Neural progenitor cell (in vitro differentiated cells): ENCODE measurements around the gene ABL2. TPM values are rescaled to one million over a fixed set of nuclear protein-coding genes. Genes with fewer than 3 reads are reported as not detected.

Experiments
- DNase-seq: peaks from one replicate; pipeline ENCODE4 v3.0.0-alpha.2; 2016; ENCODE audit warnings: low spot score
- H2AFZ ChIP-seq: fragments of 200-600 bp; sonication (generic); replicated peaks from 2 replicates; pipeline ENCODE4 v1.6.1; 2016; ENCODE audit warnings: antibody characterized with exemption
- H3F3A ChIP-seq: fragments of 200-600 bp; sonication (generic); 2 replicates; pipeline ENCODE4 v1.6.1; 2016; ENCODE audit warnings: antibody characterized with exemption, low read depth
- H3K27ac ChIP-seq: fragments of 200-600 bp; sonication (generic); 2 replicates; pipeline ENCODE4 v1.5.1; 2016; ENCODE audit warnings: mild to moderate bottlenecking
- H3K27me3 ChIP-seq: fragments of 200-600 bp; sonication (generic); 2 replicates; pipeline ENCODE4 v1.6.1; 2016; ENCODE audit warnings: mild to moderate bottlenecking, moderate library complexity
- H3K36me3 ChIP-seq: fragments of 200-600 bp; sonication (generic); 2 replicates; pipeline ENCODE4 v1.5.1; 2016
- H3K4me1 ChIP-seq: fragments of 200-600 bp; sonication (generic); 2 replicates; pipeline ENCODE4 v1.6.1; 2016; ENCODE audit warnings: mixed run types
- H3K4me2 ChIP-seq: fragments of 200-600 bp; sonication (generic); 2 replicates; pipeline ENCODE4 v1.6.1; 2016
- H3K4me3 ChIP-seq: fragments of 200-600 bp; sonication (generic); 2 replicates; pipeline ENCODE4 v1.5.1; 2016
- H3K79me2 ChIP-seq: fragments of 200-600 bp; sonication (generic); 2 replicates; pipeline ENCODE4 v1.6.1; 2016; ENCODE audit warnings: low read depth
- H3K9ac ChIP-seq: fragments of 200-600 bp; sonication (generic); 2 replicates; pipeline ENCODE4 v1.6.1; 2016
- H3K9me3 ChIP-seq: fragments of 200-600 bp; sonication (generic); 2 replicates; pipeline ENCODE4 v1.5.1; 2016; ENCODE audit warnings: low read depth
- H4K20me1 ChIP-seq: fragments of 200-600 bp; sonication (generic); 2 replicates; pipeline ENCODE4 v1.6.1; 2016; ENCODE audit warnings: low read depth
- H3K27ac Mint-ChIP-seq: 3 replicates; pipeline ENCODE4 v1.8.0; 2021; ENCODE audit warnings: mixed read lengths
- H3K27me3 Mint-ChIP-seq: 2 replicates; pipeline ENCODE4 v1.8.0; 2022; ENCODE audit warnings: low read depth, mild to moderate bottlenecking, inconsistent platforms, moderate library complexity, mixed read lengths; ENCODE audit not compliant: insufficient read depth
- H3K36me3 Mint-ChIP-seq: 3 replicates; pipeline ENCODE4 v1.8.0; 2021; ENCODE audit warnings: mixed read lengths
- H3K4me1 Mint-ChIP-seq: 3 replicates; pipeline ENCODE4 v1.8.0; 2021; ENCODE audit warnings: mixed read lengths
- H3K4me3 Mint-ChIP-seq: 3 replicates; pipeline ENCODE4 v1.8.0; 2021; ENCODE audit warnings: mild to moderate bottlenecking, moderate library complexity, mixed read lengths
- H3K9me3 Mint-ChIP-seq: 3 replicates; pipeline ENCODE4 v1.8.0; 2020; ENCODE audit warnings: mixed read lengths
- CTCF ChIP-seq: fragments of 200-600 bp; sonication (generic); IDR thresholded peaks from 2 replicates; pipeline ENCODE4 v1.5.1; 2017; ENCODE audit warnings: antibody characterized with exemption, mild to moderate bottlenecking
- EZH2 ChIP-seq: fragments of 200-600 bp; sonication (generic); IDR thresholded peaks from 2 replicates; pipeline ENCODE4 v1.6.1; 2017; ENCODE audit warnings: antibody characterized with exemption, mild to moderate bottlenecking, moderate library complexity
- EZH2phosphoT487 ChIP-seq: fragments of 200-600 bp; sonication (generic); IDR thresholded peaks from 2 replicates; pipeline ENCODE4 v1.6.1; 2017; ENCODE audit warnings: antibody characterized with exemption
- total RNA-seq: library from RNA; depleted of rRNA; stranded (reverse); fragments of >200 nt; gene quantifications from 2 replicates; pipeline ENCODE4 v1.2.3, GENCODE V29; 2015; ENCODE audit warnings: low replicate concordance

Gene ABL2
- total RNA-seq, 1 donor from 2014 or later = 17.9 TPM

GRCh38 chr1:179120736-179121135 lies 108.7 kb downstream of the ABL2 start:
- Histone ChIP-seq H3K9me3 (no peaks in the 10 kb centered on the region), H3K4me3 (no peak overlapping the region), H3F3A (no peaks in the 10 kb centered on the region), H3K79me2 (no peaks in the 10 kb centered on the region), H4K20me1 (no peaks in the 10 kb centered on the region), H3K27me3 (no peaks in the 10 kb centered on the region), H2AFZ (no peak overlapping the region), H3K9ac (no peak overlapping the region), H3K4me1 (no peaks in the 10 kb centered on the region), H3K36me3 (peaks cover 5% of the 10 kb centered on the region), H3K4me2 (no peak overlapping the region), H3K27ac (no peak overlapping the region)
- TF ChIP-seq EZH2phosphoT487 = no peak
- no peak for TF ChIP-seq EZH2
- no peak for TF ChIP-seq CTCF
- Mint-ChIP-seq H3K27me3 (peaks cover 2% of the 10 kb centered on the region), H3K36me3 (peaks cover 27% of the 10 kb centered on the region), H3K9me3 (no peaks in the 10 kb centered on the region), H3K4me1 (no peaks in the 10 kb centered on the region), H3K4me3 (no peak overlapping the region), H3K27ac (no peak overlapping the region)
- DNase-seq = no peak

- no peak for TF ChIP-seq CTCF
- no peak overlapping the region for H3K27ac ChIP-seq
- no peaks in the 10 kb centered on the region for H4K20me1 ChIP-seq
- no peak overlapping the region for H2AFZ ChIP-seq
- no peaks in the 10 kb centered on the region for H3K27me3 ChIP-seq
- no peak overlapping the region for H3K9ac ChIP-seq
- no peak for DNase-seq
- Mint-ChIP-seq H3K27ac (no peak overlapping the region), H3K27me3 (peaks cover 2% of the 10 kb centered on the region), H3K4me3 (no peak overlapping the region), H3K9me3 (no peaks in the 10 kb centered on the region), H3K4me1 (no peaks in the 10 kb centered on the region), H3K36me3 (peaks cover 24% of the 10 kb centered on the region)
- H3K4me1 ChIP-seq = no peaks in the 10 kb centered on the region
- no peaks in the 10 kb centered on the region for H3F3A ChIP-seq
- no peak overlapping the region for H3K4me2 ChIP-seq
- H3K9me3 ChIP-seq = no peaks in the 10 kb centered on the region
- no peaks in the 10 kb centered on the region for H3K79me2 ChIP-seq
- H3K4me3 ChIP-seq = no peak overlapping the region
- H3K36me3 ChIP-seq = peaks cover 10% of the 10 kb centered on the region
These were observed 110.0 kb downstream of the ABL2 start for GRCh38 chr1:179119513-179119912.

GRCh38 chr1:179115181-179115580 lies 114.3 kb downstream of the ABL2 start:
- Mint-ChIP-seq H3K36me3 (peaks cover 26% of the 10 kb centered on the region), H3K9me3 (no peaks in the 10 kb centered on the region), H3K4me1 (no peaks in the 10 kb centered on the region), H3K4me3 (no peak overlapping the region), H3K27ac (no peak overlapping the region), H3K27me3 (peaks cover 2% of the 10 kb centered on the region)
- Histone ChIP-seq H3K9me3 (no peaks in the 10 kb centered on the region), H3K27ac (no peak overlapping the region), H3K27me3 (no peaks in the 10 kb centered on the region), H3K9ac (no peak overlapping the region), H4K20me1 (no peaks in the 10 kb centered on the region), H3K4me1 (no peaks in the 10 kb centered on the region), H3K36me3 (peaks cover 7% of the 10 kb centered on the region), H3K4me3 (no peak overlapping the region), H3K4me2 (no peak overlapping the region), H3K79me2 (no peaks in the 10 kb centered on the region), H2AFZ (no peak overlapping the region), H3F3A (no peaks in the 10 kb centered on the region)
- TF ChIP-seq CTCF = no peak
- no peak for TF ChIP-seq EZH2phosphoT487
- no peak for DNase-seq

GRCh38 chr1:179108644-179109043 lies 120.8 kb downstream of the ABL2 start:
- Histone ChIP-seq H3K27me3 (no peaks in the 10 kb centered on the region), H3K9ac (no peak overlapping the region), H4K20me1 (peaks cover 6% of the 10 kb centered on the region), H3K79me2 (no peaks in the 10 kb centered on the region), H3K36me3 (no peaks in the 10 kb centered on the region), H3K4me3 (no peak overlapping the region), H3F3A (no peaks in the 10 kb centered on the region), H2AFZ (no peak overlapping the region), H3K4me1 (no peaks in the 10 kb centered on the region), H3K4me2 (no peak overlapping the region), H3K9me3 (no peaks in the 10 kb centered on the region), H3K27ac (no peak overlapping the region)
- no peaks in the 10 kb centered on the region for H3K27me3 Mint-ChIP-seq
- no peak overlapping the region for H3K4me3 Mint-ChIP-seq
- peaks cover 19% of the 10 kb centered on the region for H3K36me3 Mint-ChIP-seq
- H3K27ac Mint-ChIP-seq = no peak overlapping the region
- H3K4me1 Mint-ChIP-seq = no peaks in the 10 kb centered on the region
- DNase-seq = no peak
- TF ChIP-seq EZH2 (no peak), CTCF (no peak), EZH2phosphoT487 (no peak)
- H3K9me3 Mint-ChIP-seq = no peaks in the 10 kb centered on the region
